Measurements from ENCODE around the gene SLC25A2.

The SLC25A2 gene

GRCh38 chr5:141272906-141273305 is 30.9 kb downstream of the SLC25A2 start:
- no peaks in the 10 kb centered on the region for H3K4me1 ChIP-seq (ENCODE audit: control insufficient read depth, low read depth, low read length)
- H3K9me3 ChIP-seq (ENCODE audit: control insufficient read depth, low read depth, low read length) = peaks cover 8% of the 10 kb centered on the region
- H3K36me3 ChIP-seq (ENCODE audit: control insufficient read depth, low read depth, low read length) = no peaks in the 10 kb centered on the region
- no peaks in the 10 kb centered on the region for H3K27me3 ChIP-seq (ENCODE audit: control insufficient read depth, insufficient read depth, low read length)
- no peak overlapping the region for H3K27ac ChIP-seq (ENCODE audit: low read length)
- no peak overlapping the region for H3K9ac ChIP-seq (ENCODE audit: low read length)
- no peak overlapping the region for H3K4me3 ChIP-seq (ENCODE audit: low read length)

GRCh38 chr5:141269195-141269594 is 34.7 kb downstream of the SLC25A2 start:
- Histone ChIP-seq H3K9ac (ENCODE audit: low read length) (no peak overlapping the region), H3K27me3 (ENCODE audit: control insufficient read depth, insufficient read depth, low read length) (no peaks in the 10 kb centered on the region), H3K4me1 (ENCODE audit: control insufficient read depth, low read depth, low read length) (no peaks in the 10 kb centered on the region), H3K36me3 (ENCODE audit: control insufficient read depth, low read depth, low read length) (no peaks in the 10 kb centered on the region), H3K27ac (ENCODE audit: low read length) (no peak overlapping the region), H3K4me3 (ENCODE audit: low read length) (no peak overlapping the region), H3K9me3 (ENCODE audit: control insufficient read depth, low read depth, low read length) (peaks cover 26% of the 10 kb centered on the region)

DNA sequence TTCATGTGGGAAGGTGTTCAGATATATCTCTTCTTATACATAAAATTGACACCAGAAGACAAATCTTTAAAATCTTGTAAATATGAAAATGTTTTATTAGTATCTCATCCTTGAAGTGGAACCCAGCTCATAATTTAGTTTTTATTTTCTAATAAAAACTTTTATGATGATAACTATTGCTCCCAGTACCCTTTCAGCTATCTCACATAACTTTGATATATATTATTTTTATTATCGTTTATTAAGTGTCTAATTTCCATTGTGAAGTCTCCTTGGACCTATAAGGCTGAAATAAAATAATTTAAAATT is 42.7 kb downstream of the SLC25A2 start:
- Histone ChIP-seq H3K27ac (ENCODE audit: low read length) (no peak overlapping the region), H3K4me3 (ENCODE audit: low read length) (no peak overlapping the region), H3K27me3 (ENCODE audit: control insufficient read depth, insufficient read depth, low read length) (no peaks in the 10 kb centered on the region), H3K4me1 (ENCODE audit: control insufficient read depth, low read depth, low read length) (no peaks in the 10 kb centered on the region), H3K36me3 (ENCODE audit: control insufficient read depth, low read depth, low read length) (no peaks in the 10 kb centered on the region), H3K9ac (ENCODE audit: low read length) (no peak overlapping the region), H3K9me3 (ENCODE audit: control insufficient read depth, low read depth, low read length) (peaks cover 81% of the 10 kb centered on the region)

- H3K4me1 ChIP-seq (ENCODE audit: control insufficient read depth, low read depth, low read length) = no peaks in the 10 kb centered on the region
- peaks cover 85% of the 10 kb centered on the region for H3K9me3 ChIP-seq (ENCODE audit: control insufficient read depth, low read depth, low read length)
- no peaks in the 10 kb centered on the region for H3K36me3 ChIP-seq (ENCODE audit: control insufficient read depth, low read depth, low read length)
- no peak overlapping the region for H3K27ac ChIP-seq (ENCODE audit: low read length)
- no peak overlapping the region for H3K9ac ChIP-seq (ENCODE audit: low read length)
- no peaks in the 10 kb centered on the region for H3K27me3 ChIP-seq (ENCODE audit: control insufficient read depth, insufficient read depth, low read length)
- H3K4me3 ChIP-seq (ENCODE audit: low read length) = no peak overlapping the region
Observed at GRCh38 chr5:141260458-141261237, 43.2 kb downstream of the SLC25A2 start.

- no peak overlapping the region for H3K9ac ChIP-seq (ENCODE audit: low read length)
- H3K9me3 ChIP-seq (ENCODE audit: control insufficient read depth, low read depth, low read length) = peaks cover 89% of the 10 kb centered on the region
Observed at GRCh38 chr5:141258948-141259347, 44.9 kb downstream of the SLC25A2 start.

DNA sequence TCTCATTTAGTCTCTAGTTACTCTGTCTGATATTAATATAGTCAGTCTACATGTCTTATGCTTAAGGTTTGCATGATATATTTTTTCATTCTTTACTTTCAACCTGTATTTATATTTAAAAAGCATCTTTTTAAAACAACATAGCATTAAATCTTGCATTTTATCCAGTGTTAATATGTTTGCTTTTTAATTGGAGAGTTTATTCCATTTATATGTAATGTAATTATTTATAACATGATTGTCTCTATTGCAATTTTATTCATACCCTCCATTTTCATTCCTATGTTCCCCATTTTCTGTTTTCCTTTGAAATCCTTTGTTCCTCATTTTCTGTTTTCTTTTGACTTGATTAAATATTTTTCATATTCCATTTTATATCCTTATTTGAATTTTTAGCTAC is 45.4 kb downstream of the SLC25A2 start:
- no peaks in the 10 kb centered on the region for H3K27me3 ChIP-seq (ENCODE audit: control insufficient read depth, insufficient read depth, low read length)
- no peak overlapping the region for H3K4me3 ChIP-seq (ENCODE audit: low read length)
- H3K9me3 ChIP-seq (ENCODE audit: control insufficient read depth, low read depth, low read length) = peaks cover 89% of the 10 kb centered on the region
- no peak overlapping the region for H3K9ac ChIP-seq (ENCODE audit: low read length)
- no peak overlapping the region for H3K27ac ChIP-seq (ENCODE audit: low read length)
- H3K4me1 ChIP-seq (ENCODE audit: control insufficient read depth, low read depth, low read length) = no peaks in the 10 kb centered on the region
- H3K36me3 ChIP-seq (ENCODE audit: control insufficient read depth, low read depth, low read length) = no peaks in the 10 kb centered on the region

More at GRCh38 chr5:141258948-141259347, 44.9 kb downstream of the SLC25A2 start:
- no peaks in the 10 kb centered on the region for H3K4me1 ChIP-seq (ENCODE audit: control insufficient read depth, low read depth, low read length)
- H3K4me3 ChIP-seq (ENCODE audit: low read length) = no peak overlapping the region
- no peaks in the 10 kb centered on the region for H3K36me3 ChIP-seq (ENCODE audit: control insufficient read depth, low read depth, low read length)
- no peak overlapping the region for H3K27ac ChIP-seq (ENCODE audit: low read length)
- no peaks in the 10 kb centered on the region for H3K27me3 ChIP-seq (ENCODE audit: control insufficient read depth, insufficient read depth, low read length)
